SU-DHL-6 (cell line): ENCODE data around the gene WWTR1.

ENCODE experiments used
- EZH2phosphoT487 ChIP-seq: fragments of 200-600 bp; sonication (generic), shearing (Covaris generic); conservative IDR thresholded peaks from 2 replicates; pipeline ENCODE4 v1.6.1; 2018; ENCODE audit warnings: mild to moderate bottlenecking, antibody characterized with exemption, low read length, moderate library complexity, mixed read lengths
- TF ChIP-seq, protein P1 (sequence below): fragments of 200-600 bp; sonication (generic); IDR thresholded peaks from one replicate; pipeline ENCODE4 v1.5.1; 2017; ENCODE audit warnings: antibody characterized with exemption, mild to moderate bottlenecking, low read length, moderate library complexity; ENCODE audit not compliant: insufficient read depth, poor library complexity, severe bottlenecking

DNA sequence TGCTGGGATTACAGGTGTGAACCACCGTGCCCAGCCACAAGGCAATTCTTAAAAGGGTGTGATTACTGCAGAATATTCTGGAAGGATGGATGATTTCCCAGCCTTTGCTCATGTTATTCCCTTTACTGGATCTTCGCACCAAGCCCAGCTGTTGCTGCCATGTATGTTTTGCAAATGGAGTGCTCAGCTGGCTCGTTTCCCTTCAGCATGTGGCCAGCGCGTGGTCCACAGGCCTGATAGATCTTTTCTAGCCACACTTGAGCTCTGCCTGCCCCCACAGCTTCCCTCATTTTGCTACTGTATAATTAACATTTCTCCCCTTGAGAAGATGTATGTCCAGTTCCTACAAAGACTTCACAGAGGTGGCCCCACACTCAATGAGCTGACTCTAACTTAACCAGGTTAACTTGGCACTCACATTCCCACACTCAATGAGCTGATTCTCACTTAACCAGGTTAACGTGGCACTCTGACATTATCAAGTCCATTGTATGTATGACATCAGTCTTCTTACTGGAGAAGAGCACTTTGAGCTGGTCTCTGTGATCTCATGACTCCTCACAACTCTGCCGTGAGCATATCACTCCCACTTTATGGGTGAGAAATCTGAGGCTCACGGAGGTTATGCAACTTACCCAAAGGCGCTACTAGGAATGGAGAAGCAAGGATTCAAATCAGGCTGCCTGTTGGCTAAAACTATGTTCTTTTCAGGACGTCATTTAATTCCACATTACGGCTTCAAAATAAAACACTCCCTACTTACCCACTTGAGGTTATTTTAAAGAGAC, 134.1 kb downstream of the WWTR1 start:
- TF ChIP-seq, protein P1, sequence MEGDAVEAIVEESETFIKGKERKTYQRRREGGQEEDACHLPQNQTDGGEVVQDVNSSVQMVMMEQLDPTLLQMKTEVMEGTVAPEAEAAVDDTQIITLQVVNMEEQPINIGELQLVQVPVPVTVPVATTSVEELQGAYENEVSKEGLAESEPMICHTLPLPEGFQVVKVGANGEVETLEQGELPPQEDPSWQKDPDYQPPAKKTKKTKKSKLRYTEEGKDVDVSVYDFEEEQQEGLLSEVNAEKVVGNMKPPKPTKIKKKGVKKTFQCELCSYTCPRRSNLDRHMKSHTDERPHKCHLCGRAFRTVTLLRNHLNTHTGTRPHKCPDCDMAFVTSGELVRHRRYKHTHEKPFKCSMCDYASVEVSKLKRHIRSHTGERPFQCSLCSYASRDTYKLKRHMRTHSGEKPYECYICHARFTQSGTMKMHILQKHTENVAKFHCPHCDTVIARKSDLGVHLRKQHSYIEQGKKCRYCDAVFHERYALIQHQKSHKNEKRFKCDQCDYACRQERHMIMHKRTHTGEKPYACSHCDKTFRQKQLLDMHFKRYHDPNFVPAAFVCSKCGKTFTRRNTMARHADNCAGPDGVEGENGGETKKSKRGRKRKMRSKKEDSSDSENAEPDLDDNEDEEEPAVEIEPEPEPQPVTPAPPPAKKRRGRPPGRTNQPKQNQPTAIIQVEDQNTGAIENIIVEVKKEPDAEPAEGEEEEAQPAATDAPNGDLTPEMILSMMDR = no peak
- TF ChIP-seq EZH2phosphoT487 = no peak
